GM04504 (cell line): ENCODE results near the gene C1orf94.
A peak's percentile ranks its signal among the peaks of the same experiment; 100 is the strongest.

ENCODE experiments used
- DNase-seq: peaks from one replicate; pipeline ENCODE4 v3.0.0-alpha.2; 2012; ENCODE audit warnings: low read depth

C1orf94 gene

DNA sequence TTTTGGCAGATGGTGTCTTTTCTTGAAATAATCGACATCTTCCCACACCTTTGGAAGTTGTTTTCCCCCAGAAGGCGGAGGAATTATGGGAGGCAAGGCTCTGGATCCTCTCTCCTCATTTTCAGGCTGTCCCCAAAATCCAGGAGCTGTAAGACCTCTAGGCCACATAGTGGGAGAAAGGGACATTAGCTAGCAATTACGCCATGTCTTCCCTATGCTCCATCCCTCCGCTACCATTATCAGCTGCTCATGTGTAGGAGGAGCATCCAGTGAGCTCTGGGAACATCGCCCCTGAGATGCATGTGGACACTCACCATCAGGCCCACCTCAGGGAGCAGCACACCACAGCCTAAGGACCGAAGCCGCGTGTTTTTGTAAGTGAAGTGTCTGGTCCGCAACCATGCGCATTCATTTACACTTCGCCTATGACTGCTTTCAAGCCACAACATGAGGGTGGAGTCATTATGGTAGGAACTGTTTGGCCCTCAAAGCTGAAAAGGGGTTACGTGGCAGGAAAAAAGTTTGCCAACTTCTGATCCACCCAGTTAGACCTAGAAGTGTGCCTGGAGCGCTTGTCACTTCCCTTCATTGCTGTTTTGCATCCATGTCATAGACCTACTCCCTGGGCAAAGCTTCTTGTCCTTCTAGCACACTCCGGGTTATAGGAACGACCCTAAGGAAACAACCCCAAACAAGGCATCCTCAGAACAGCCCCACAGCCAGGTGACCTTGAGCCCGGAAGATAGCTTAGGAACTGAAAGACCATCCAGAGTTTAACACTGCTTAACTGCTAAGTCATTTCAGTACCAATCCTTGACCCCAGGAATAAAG is 85.5 kb downstream of the C1orf94 start:
- DNase-seq = no peak

DNA sequence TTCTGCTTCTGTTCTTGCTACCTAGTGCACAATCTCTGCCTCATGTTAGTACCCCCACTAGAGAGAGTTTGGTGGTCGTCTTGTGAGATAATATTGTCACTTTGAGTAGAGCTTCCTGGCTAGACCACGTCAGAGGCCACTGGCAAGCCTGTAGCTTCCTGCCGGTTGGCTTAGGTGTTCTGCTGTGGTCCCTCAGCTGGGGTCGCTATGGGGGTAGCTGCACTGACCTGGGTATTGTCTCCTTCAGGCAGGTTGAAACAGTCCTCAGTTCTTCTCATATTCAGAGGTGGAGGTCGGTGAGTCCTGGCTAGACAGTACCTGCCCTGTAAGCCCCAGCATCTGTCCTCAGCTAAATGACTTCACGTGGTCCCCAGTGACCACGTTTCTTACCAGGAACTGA is 86.2 kb downstream of the C1orf94 start:
- DNase-seq = no peak

GRCh38 chr1:34263406-34263805 is 86.7 kb downstream of the C1orf94 start:
- no peak for DNase-seq

GRCh38 chr1:34265396-34265795 is 88.7 kb downstream of the C1orf94 start:
- no peak for DNase-seq

GRCh38 chr1:34266127-34266951 is 89.6 kb downstream of the C1orf94 start:
- no peak for DNase-seq

- no peak for DNase-seq
These were observed 90.6 kb downstream of the C1orf94 start for GRCh38 chr1:34267326-34267725.

DNA sequence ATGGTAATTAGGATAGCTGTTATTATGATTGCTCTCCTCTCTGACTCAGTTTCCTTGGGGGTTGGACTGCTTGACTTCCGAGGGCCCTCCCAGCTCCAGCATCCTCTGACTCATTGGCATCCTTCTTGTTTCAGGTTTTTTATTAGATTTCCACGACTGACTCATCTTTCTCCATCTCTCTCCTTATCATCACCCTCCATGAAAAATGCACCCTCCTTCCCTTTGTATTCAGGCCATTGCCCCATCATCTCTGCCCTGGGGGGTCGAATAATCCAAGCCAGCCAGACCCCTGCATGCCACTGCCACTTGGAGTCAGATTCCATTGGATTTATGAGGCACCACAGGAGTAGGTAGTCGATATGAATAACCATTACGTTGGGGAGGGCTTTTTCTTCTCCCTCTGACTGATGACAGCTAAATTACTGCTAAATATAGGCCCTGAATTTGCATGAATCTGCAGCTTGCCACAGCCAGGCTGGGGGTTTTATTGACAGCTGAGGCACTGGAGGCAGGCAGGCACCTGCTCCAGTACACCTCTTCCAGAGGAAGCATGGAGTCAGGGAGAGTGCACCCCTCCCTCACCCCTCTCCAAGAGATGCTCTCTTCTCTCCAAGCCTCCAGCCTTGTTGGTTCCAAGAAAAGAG is 91.7 kb downstream of the C1orf94 start:
- DNase-seq = peak; percentile 32
